Lower lobe of right lung (tissue), 2 donors: ENCODE data around the gene XYLT1. TPM values are rescaled to one million over a fixed set of nuclear protein-coding genes. Genes with fewer than 3 reads are reported as not detected.
"Not testable (repeated sequence)": the region's sequence is repeated elsewhere in the genome, so short reads cannot be mapped to it uniquely, and the experiment has no call there.

ENCODE experiments used
- ATAC-seq, 2 donors: fragments of 200-7000 bp; cut with Tn5 transposase; one replicate each; pipeline ENCODE4 v1.9.1; 2020 to 2022; ENCODE audit warnings: mild to moderate bottlenecking in 2 of 2, moderate library complexity in 2 of 2
- DNase-seq: peaks from one replicate; pipeline ENCODE4 v3.0.0-alpha.2; 2020
- H3K27ac ChIP-seq: fragments of 200-600 bp; one replicate; pipeline ENCODE4 v1.8.0; 2022
- H3K27me3 ChIP-seq: fragments of 200-600 bp; one replicate; pipeline ENCODE4 v1.8.0; 2022; ENCODE audit warnings: low read depth
- H3K36me3 ChIP-seq: fragments of 200-600 bp; one replicate; pipeline ENCODE4 v1.8.0; 2022; ENCODE audit warnings: mild to moderate bottlenecking
- H3K4me1 ChIP-seq: fragments of 200-600 bp; one replicate; pipeline ENCODE4 v1.8.0; 2022
- H3K4me3 ChIP-seq: fragments of 200-600 bp; one replicate; pipeline ENCODE4 v1.8.0; 2022; ENCODE audit warnings: mild to moderate bottlenecking
- H3K9me3 ChIP-seq: fragments of 200-600 bp; one replicate; pipeline ENCODE4 v1.8.0; 2022
- CTCF ChIP-seq: fragments of 200-600 bp; IDR thresholded peaks from one replicate; pipeline ENCODE4 v1.8.0; 2022; ENCODE audit warnings: antibody characterized with exemption, mild to moderate bottlenecking
- intact Hi-C: fragments of 100-400 bp; cut with DNase I; formaldehyde crosslinking; loops from one replicate; pipeline ENCODE4 v1.11.0; 2022
- total RNA-seq: library from RNA; stranded (reverse); fragmentation: NEBNext Ultra II Directional; extraction: Animal tissue kit (Norgen Biotek cat#: 25700); gene quantifications from one replicate; pipeline ENCODE4 v1.2.1, GENCODE V29; 2021
- donor health status: DM: no; HTN: yes; CAD: no; lungs with severe emphysema.

XYLT1 gene
- total RNA-seq, 1 donor from 2014 or later = 9.0 TPM

- no peak for TF ChIP-seq CTCF
- H3K27me3 ChIP-seq = no peaks in the 10 kb centered on the region
- H3K4me1 ChIP-seq = peaks cover 4% of the 10 kb centered on the region
- no peak overlapping the region for H3K27ac ChIP-seq
- intact Hi-C loops = no loop called here
- no peak for DNase-seq
- no peak overlapping the region for H3K4me3 ChIP-seq
- H3K9me3 ChIP-seq = no peaks in the 10 kb centered on the region
- H3K36me3 ChIP-seq = no peaks in the 10 kb centered on the region
- no peak for ATAC-seq
Observed at GRCh38 chr16:17481736-17482135, 11.0 kb upstream of the XYLT1 start.

GRCh38 chr16:17477260-17477545 lies 6.4 kb upstream of the XYLT1 start:
- DNase-seq, ATAC-seq, intact Hi-C loops: not testable (repeated sequence)

GRCh38 chr16:17476414-17477259 lies 5.9 kb upstream of the XYLT1 start:
- ATAC-seq (peak; percentile 63 to 68), DNase-seq (no peak)
- no peaks in the 10 kb centered on the region for H3K9me3 ChIP-seq
- H3K4me1 ChIP-seq = peaks cover 4% of the 10 kb centered on the region
- peaks cover 23% of the 10 kb centered on the region for H3K27me3 ChIP-seq
- H3K4me3 ChIP-seq = no peak overlapping the region
- intact Hi-C loops = no loop called here
- peak; percentile 50 for TF ChIP-seq CTCF
- no peak overlapping the region for H3K27ac ChIP-seq
- no peaks in the 10 kb centered on the region for H3K36me3 ChIP-seq

More at GRCh38 chr16:17477260-17477545, 6.4 kb upstream of the XYLT1 start:
- H3K27me3 ChIP-seq = peaks cover 23% of the 10 kb centered on the region
- H3K36me3 ChIP-seq, H3K9me3 ChIP-seq, H3K27ac ChIP-seq, H3K4me3 ChIP-seq, H3K4me1 ChIP-seq: not testable (repeated sequence)

- intact Hi-C loops = no loop called here
- Histone ChIP-seq H3K9me3 (no peaks in the 10 kb centered on the region), H3K4me3 (no peak overlapping the region), H3K27ac (no peak overlapping the region), H3K36me3 (no peaks in the 10 kb centered on the region), H3K4me1 (peaks cover 10% of the 10 kb centered on the region), H3K27me3 (peaks cover 24% of the 10 kb centered on the region)
- TF ChIP-seq CTCF = no peak
- no peak for ATAC-seq
- DNase-seq = no peak
Observed at GRCh38 chr16:17475104-17475503, 4.3 kb upstream of the XYLT1 start.

- no peaks in the 10 kb centered on the region for H3K36me3 ChIP-seq
- peaks cover 28% of the 10 kb centered on the region for H3K27me3 ChIP-seq
- no peaks in the 10 kb centered on the region for H3K9me3 ChIP-seq
- DNase-seq (no peak), ATAC-seq (no peak)
- H3K4me1 ChIP-seq = peaks cover 14% of the 10 kb centered on the region
- no peak overlapping the region for H3K27ac ChIP-seq
- TF ChIP-seq CTCF = no peak
- H3K4me3 ChIP-seq = no peak overlapping the region
- intact Hi-C loops = no loop called here
Observed at GRCh38 chr16:17474572-17474971, 3.8 kb upstream of the XYLT1 start.

- Histone ChIP-seq H3K9me3 (no peaks in the 10 kb centered on the region), H3K36me3 (no peaks in the 10 kb centered on the region), H3K27ac (no peak overlapping the region), H3K27me3 (peaks cover 32% of the 10 kb centered on the region), H3K4me1 (peaks cover 19% of the 10 kb centered on the region), H3K4me3 (no peak overlapping the region)
- no peak for ATAC-seq
- intact Hi-C loops = no loop called here
- TF ChIP-seq CTCF = no peak
- DNase-seq = no peak
Observed at GRCh38 chr16:17474037-17474436, 3.3 kb upstream of the XYLT1 start.
